Inflammatory macrophage (primary cell): Measurements from ENCODE around the gene NFKBIL1.
A peak's percentile ranks its signal among the peaks of the same experiment; 100 is the strongest.
"Not testable (repeated sequence)": the region's sequence is repeated elsewhere in the genome, so short reads cannot be mapped to it uniquely, and the experiment has no call there.

Source experiments
- DNase-seq, 2 donors: peaks; one replicate each; pipeline ENCODE4 v3.0.0-alpha.2; 2020 to 2022

The NFKBIL1 gene

GRCh38 chr6:31581434-31582229 lies 34.2 kb downstream of the NFKBIL1 start:
- DNase-seq, result no peak

GRCh38 chr6:31582230-31582643 lies 34.8 kb downstream of the NFKBIL1 start, which contains the start of gene LTB:
LTB (minus strand) TSS chr6:31582424; CDS start chr6:31582417, 7 bp downstream.
- no peak for DNase-seq

- peak; percentile 27 to 34 for DNase-seq
Measured at GRCh38 chr6:31585491-31585890, 38.1 kb downstream of the NFKBIL1 start.

- peak; percentile 85 to 91 for DNase-seq
Measured at GRCh38 chr6:31586008-31586407, 38.6 kb downstream of the NFKBIL1 start, which contains the start of gene LST1. LST1 (plus strand) TSS chr6:31586277; CDS start chr6:31587300, 1,023 bp downstream.

GRCh38 chr6:31586599-31587281 lies 39.3 kb downstream of the NFKBIL1 start:
- DNase-seq, result peak; percentile 79 to 83

GRCh38 chr6:31587791-31588777 lies 40.7 kb downstream of the NFKBIL1 start:
- DNase-seq, result peak in 1 of 2 donors; percentile 41

GRCh38 chr6:31588871-31589650 lies 41.7 kb downstream of the NFKBIL1 start:
- DNase-seq, result peak; percentile 67 to 79

GRCh38 chr6:31590691-31591090 lies 43.3 kb downstream of the NFKBIL1 start:
- not testable (repeated sequence) for DNase-seq

- no peak for DNase-seq
Measured at GRCh38 chr6:31592396-31592771, 45.0 kb downstream of the NFKBIL1 start.

- DNase-seq, result peak; percentile 47 to 67
Measured at GRCh38 chr6:31597006-31597405, 49.6 kb downstream of the NFKBIL1 start.

GRCh38 chr6:31607317-31607716 lies 59.9 kb downstream of the NFKBIL1 start:
- DNase-seq, result no peak
